GM19025 (cell line): Measurements from ENCODE around the gene ERC2.

Experiments used
- ATAC-seq: cut with Tn5 transposase; IDR thresholded peaks from one replicate; pipeline ENCODE4 v1.9.1; 2021; ENCODE audit warnings: mild to moderate bottlenecking, low read depth, moderate library complexity; ENCODE audit not compliant: unreplicated experiment

The ERC2 gene

GRCh38 chr3:56197259-56197965 lies 270.9 kb downstream of the ERC2 start:
- no peak for ATAC-seq

- no peak for ATAC-seq
Observed at GRCh38 chr3:56196700-56197099, 271.6 kb downstream of the ERC2 start.

GRCh38 chr3:56193519-56193918 lies 274.7 kb downstream of the ERC2 start:
- no peak for ATAC-seq

- no peak for ATAC-seq
Observed at GRCh38 chr3:56192001-56192400, 276.3 kb downstream of the ERC2 start.

GRCh38 chr3:56190771-56191305 lies 277.4 kb downstream of the ERC2 start:
- ATAC-seq = no peak

GRCh38 chr3:56190130-56190529 lies 278.1 kb downstream of the ERC2 start:
- ATAC-seq = no peak

- no peak for ATAC-seq
Observed at GRCh38 chr3:56189536-56189935, 278.7 kb downstream of the ERC2 start.

- ATAC-seq = no peak
Observed at GRCh38 chr3:56188201-56188600, 280.1 kb downstream of the ERC2 start.

- ATAC-seq = no peak
Observed at GRCh38 chr3:56187051-56187450, 281.2 kb downstream of the ERC2 start.

GRCh38 chr3:56185827-56186226 lies 282.4 kb downstream of the ERC2 start:
- ATAC-seq = no peak

GRCh38 chr3:56183529-56183928 lies 284.7 kb downstream of the ERC2 start:
- no peak for ATAC-seq

- no peak for ATAC-seq
Observed at GRCh38 chr3:56180433-56180832, 287.8 kb downstream of the ERC2 start.

- ATAC-seq = no peak
Observed at GRCh38 chr3:56173601-56174000, 294.7 kb downstream of the ERC2 start.

- no peak for ATAC-seq
Observed at GRCh38 chr3:56164436-56164835, 303.8 kb downstream of the ERC2 start.

- no peak for ATAC-seq
Observed at GRCh38 chr3:56157693-56158362, 310.4 kb downstream of the ERC2 start.

GRCh38 chr3:56154297-56154696 lies 314.0 kb downstream of the ERC2 start:
- no peak for ATAC-seq

GRCh38 chr3:56147354-56147753 lies 320.9 kb downstream of the ERC2 start:
- no peak for ATAC-seq

GRCh38 chr3:56145410-56145809 lies 322.9 kb downstream of the ERC2 start:
- ATAC-seq = no peak

GRCh38 chr3:56144805-56145204 lies 323.5 kb downstream of the ERC2 start:
- ATAC-seq = no peak

GRCh38 chr3:56137415-56137814 lies 330.9 kb downstream of the ERC2 start:
- ATAC-seq = no peak

GRCh38 chr3:56136514-56136913 lies 331.8 kb downstream of the ERC2 start:
- ATAC-seq = no peak

GRCh38 chr3:56135941-56136340 lies 332.3 kb downstream of the ERC2 start:
- no peak for ATAC-seq
